Hepatocyte (in vitro differentiated cells): ENCODE measurements around the gene TNFAIP2. TPM values are rescaled to one million over a fixed set of nuclear protein-coding genes. Genes with fewer than 3 reads are reported as not detected.

Experiments
- DNase-seq: peaks from one replicate; pipeline ENCODE4 v3.0.0-alpha.2; 2016; ENCODE audit warnings: low spot score
- H2AFZ ChIP-seq: fragments of 200-600 bp; sonication (generic); 2 replicates; pipeline ENCODE4 v1.6.0; 2016; ENCODE audit warnings: antibody characterized with exemption, mild to moderate bottlenecking
- H3K27ac ChIP-seq: fragments of 200-600 bp; sonication (generic); 2 replicates; pipeline ENCODE4 v1.5.1; 2016; ENCODE audit warnings: mild to moderate bottlenecking
- H3K27me3 ChIP-seq: fragments of 200-600 bp; sonication (generic); 2 replicates; pipeline ENCODE4 v1.6.1; 2016
- H3K36me3 ChIP-seq: fragments of 200-600 bp; sonication (generic); replicated peaks from 2 replicates; pipeline ENCODE4 v1.5.1; 2016; ENCODE audit warnings: low read depth; ENCODE audit not compliant: insufficient read depth
- H3K4me1 ChIP-seq: fragments of 200-600 bp; sonication (generic); 2 replicates; pipeline ENCODE4 v1.5.1; 2016; ENCODE audit warnings: mild to moderate bottlenecking, moderate library complexity; ENCODE audit not compliant: insufficient read depth
- H3K4me2 ChIP-seq: fragments of 200-600 bp; sonication (generic); 2 replicates; pipeline ENCODE4 v1.6.0; 2016
- H3K4me3 ChIP-seq: fragments of 200-600 bp; sonication (generic); 2 replicates; pipeline ENCODE4 v1.5.1; 2016; ENCODE audit warnings: mild to moderate bottlenecking
- H3K79me2 ChIP-seq: fragments of 200-600 bp; sonication (generic); 2 replicates; pipeline ENCODE4 v1.6.0; 2017; ENCODE audit warnings: mild to moderate bottlenecking
- H3K9me2 ChIP-seq: fragments of 200-600 bp; sonication (generic); replicated peaks from 2 replicates; pipeline ENCODE4 v1.6.0; 2017; ENCODE audit warnings: mild to moderate bottlenecking; ENCODE audit not compliant: insufficient read depth
- H3K9me3 ChIP-seq: fragments of 200-600 bp; sonication (generic); 2 replicates; pipeline ENCODE4 v1.5.1; 2016; ENCODE audit warnings: low read depth, mild to moderate bottlenecking
- H4K20me1 ChIP-seq: fragments of 200-600 bp; sonication (generic); 2 replicates; pipeline ENCODE4 v1.6.0; 2016; ENCODE audit warnings: mild to moderate bottlenecking; ENCODE audit not compliant: insufficient read depth, poor library complexity, severe bottlenecking
- EZH2 ChIP-seq: fragments of 200-600 bp; sonication (generic); IDR thresholded peaks from 2 replicates; pipeline ENCODE4 v1.6.1; 2016; ENCODE audit warnings: antibody characterized with exemption, mild to moderate bottlenecking, borderline replicate concordance
- EZH2phosphoT487 ChIP-seq: fragments of 200-600 bp; sonication (generic); IDR thresholded peaks from one replicate; pipeline ENCODE4 v1.6.1; 2018; ENCODE audit warnings: antibody characterized with exemption, mild to moderate bottlenecking, low read depth, moderate library complexity; ENCODE audit not compliant: unreplicated experiment, severe bottlenecking
- WGBS: methylation state at CpG from one replicate; pipeline ENCODE4 v1.1.6; 2016; ENCODE audit warnings: low lambda C conversion rate; ENCODE audit errors: missing lambda C conversion rate; 5-methylcytosine and 5-hydroxymethylcytosine counted together
- polyA plus RNA-seq: library from polyadenylated mRNA; unstranded; fragments of >200 nt; fragmentation: Nextera tagmentation; extraction: Ambion mirVana; gene quantifications from 2 replicates; pipeline ENCODE4 v1.2.1, GENCODE V29; 2016
- total RNA-seq: library from RNA; depleted of rRNA; stranded (reverse); fragments of >200 nt; gene quantifications from 2 replicates; pipeline ENCODE4 v1.2.3, GENCODE V29; 2014
- TF ChIP-seq, protein P1 (sequence below): fragments of 200-600 bp; sonication (generic); IDR thresholded peaks from 2 replicates; pipeline ENCODE4 v1.5.1; 2016; ENCODE audit warnings: antibody characterized with exemption, mild to moderate bottlenecking; ENCODE audit not compliant: poor library complexity

The TNFAIP2 gene
- total and polyA plus RNA-seq, 2 experiments from 2014 or later = 14.2 to 16.0 TPM

- Histone ChIP-seq H3K27ac (no peak overlapping the region), H3K79me2 (no peaks in the 10 kb centered on the region), H4K20me1 (no peaks in the 10 kb centered on the region), H3K9me2 (no peaks in the 10 kb centered on the region), H3K4me3 (no peak overlapping the region), H3K9me3 (no peaks in the 10 kb centered on the region), H3K27me3 (no peaks in the 10 kb centered on the region), H3K4me1 (peaks cover 24% of the 10 kb centered on the region), H3K36me3 (no peaks in the 10 kb centered on the region), H3K4me2 (no peak overlapping the region), H2AFZ (no peak overlapping the region)
- 98% methylated on average over 23 of the region's 23 CpGs for WGBS
- TF ChIP-seq, protein P1, sequence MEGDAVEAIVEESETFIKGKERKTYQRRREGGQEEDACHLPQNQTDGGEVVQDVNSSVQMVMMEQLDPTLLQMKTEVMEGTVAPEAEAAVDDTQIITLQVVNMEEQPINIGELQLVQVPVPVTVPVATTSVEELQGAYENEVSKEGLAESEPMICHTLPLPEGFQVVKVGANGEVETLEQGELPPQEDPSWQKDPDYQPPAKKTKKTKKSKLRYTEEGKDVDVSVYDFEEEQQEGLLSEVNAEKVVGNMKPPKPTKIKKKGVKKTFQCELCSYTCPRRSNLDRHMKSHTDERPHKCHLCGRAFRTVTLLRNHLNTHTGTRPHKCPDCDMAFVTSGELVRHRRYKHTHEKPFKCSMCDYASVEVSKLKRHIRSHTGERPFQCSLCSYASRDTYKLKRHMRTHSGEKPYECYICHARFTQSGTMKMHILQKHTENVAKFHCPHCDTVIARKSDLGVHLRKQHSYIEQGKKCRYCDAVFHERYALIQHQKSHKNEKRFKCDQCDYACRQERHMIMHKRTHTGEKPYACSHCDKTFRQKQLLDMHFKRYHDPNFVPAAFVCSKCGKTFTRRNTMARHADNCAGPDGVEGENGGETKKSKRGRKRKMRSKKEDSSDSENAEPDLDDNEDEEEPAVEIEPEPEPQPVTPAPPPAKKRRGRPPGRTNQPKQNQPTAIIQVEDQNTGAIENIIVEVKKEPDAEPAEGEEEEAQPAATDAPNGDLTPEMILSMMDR = no peak
- TF ChIP-seq EZH2 (no peak), EZH2phosphoT487 (no peak)
- DNase-seq = no peak
Observed at GRCh38 chr14:103107455-103107854, 15.8 kb upstream of the TNFAIP2 start.

GRCh38 chr14:103107941-103108748 lies 15.1 kb upstream of the TNFAIP2 start:
- no peak overlapping the region for H3K27ac ChIP-seq
- no peak overlapping the region for H2AFZ ChIP-seq
- TF ChIP-seq EZH2phosphoT487 (no peak), EZH2 (no peak)
- TF ChIP-seq, protein P1 = no peak
- no peak overlapping the region for H3K4me3 ChIP-seq
- no peaks in the 10 kb centered on the region for H3K36me3 ChIP-seq
- H3K4me2 ChIP-seq = no peak overlapping the region
- H3K9me3 ChIP-seq = no peaks in the 10 kb centered on the region
- no peaks in the 10 kb centered on the region for H3K27me3 ChIP-seq
- DNase-seq = no peak
- H3K4me1 ChIP-seq = peaks cover 24% of the 10 kb centered on the region
- WGBS = 86% methylated on average over 27 of the region's 28 CpGs
- no peaks in the 10 kb centered on the region for H3K79me2 ChIP-seq
- no peaks in the 10 kb centered on the region for H3K9me2 ChIP-seq
- no peaks in the 10 kb centered on the region for H4K20me1 ChIP-seq

GRCh38 chr14:103108749-103109207 lies 14.5 kb upstream of the TNFAIP2 start:
- Histone ChIP-seq H3K27me3 (no peaks in the 10 kb centered on the region), H3K4me3 (no peak overlapping the region), H4K20me1 (no peaks in the 10 kb centered on the region), H3K9me2 (no peaks in the 10 kb centered on the region), H3K79me2 (no peaks in the 10 kb centered on the region), H3K27ac (no peak overlapping the region), H3K36me3 (no peaks in the 10 kb centered on the region), H3K9me3 (no peaks in the 10 kb centered on the region), H3K4me1 (peaks cover 24% of the 10 kb centered on the region), H2AFZ (no peak overlapping the region), H3K4me2 (no peak overlapping the region)
- no peak for DNase-seq
- WGBS = 45% methylated on average over 4 of the region's 9 CpGs
- no peak for TF ChIP-seq EZH2
- no peak for TF ChIP-seq EZH2phosphoT487
- TF ChIP-seq, protein P1 = no peak
